Neural progenitor cell (in vitro differentiated cells): ENCODE data around the gene AXDND1. TPM values are rescaled to one million over a fixed set of nuclear protein-coding genes. Genes with fewer than 3 reads are reported as not detected.

Source experiments
- DNase-seq: peaks from one replicate; pipeline ENCODE4 v3.0.0-alpha.2; 2016; ENCODE audit warnings: low spot score
- H2AFZ ChIP-seq: fragments of 200-600 bp; sonication (generic); replicated peaks from 2 replicates; pipeline ENCODE4 v1.6.1; 2016; ENCODE audit warnings: antibody characterized with exemption
- H3F3A ChIP-seq: fragments of 200-600 bp; sonication (generic); 2 replicates; pipeline ENCODE4 v1.6.1; 2016; ENCODE audit warnings: antibody characterized with exemption, low read depth
- H3K27ac ChIP-seq: fragments of 200-600 bp; sonication (generic); 2 replicates; pipeline ENCODE4 v1.5.1; 2016; ENCODE audit warnings: mild to moderate bottlenecking
- H3K27me3 ChIP-seq: fragments of 200-600 bp; sonication (generic); 2 replicates; pipeline ENCODE4 v1.6.1; 2016; ENCODE audit warnings: mild to moderate bottlenecking, moderate library complexity
- H3K36me3 ChIP-seq: fragments of 200-600 bp; sonication (generic); 2 replicates; pipeline ENCODE4 v1.5.1; 2016
- H3K4me1 ChIP-seq: fragments of 200-600 bp; sonication (generic); 2 replicates; pipeline ENCODE4 v1.6.1; 2016; ENCODE audit warnings: mixed run types
- H3K4me2 ChIP-seq: fragments of 200-600 bp; sonication (generic); 2 replicates; pipeline ENCODE4 v1.6.1; 2016
- H3K4me3 ChIP-seq: fragments of 200-600 bp; sonication (generic); 2 replicates; pipeline ENCODE4 v1.5.1; 2016
- H3K79me2 ChIP-seq: fragments of 200-600 bp; sonication (generic); 2 replicates; pipeline ENCODE4 v1.6.1; 2016; ENCODE audit warnings: low read depth
- H3K9ac ChIP-seq: fragments of 200-600 bp; sonication (generic); 2 replicates; pipeline ENCODE4 v1.6.1; 2016
- H3K9me3 ChIP-seq: fragments of 200-600 bp; sonication (generic); 2 replicates; pipeline ENCODE4 v1.5.1; 2016; ENCODE audit warnings: low read depth
- H4K20me1 ChIP-seq: fragments of 200-600 bp; sonication (generic); 2 replicates; pipeline ENCODE4 v1.6.1; 2016; ENCODE audit warnings: low read depth
- H3K27ac Mint-ChIP-seq: 3 replicates; pipeline ENCODE4 v1.8.0; 2021; ENCODE audit warnings: mixed read lengths
- H3K27me3 Mint-ChIP-seq: 2 replicates; pipeline ENCODE4 v1.8.0; 2022; ENCODE audit warnings: low read depth, mild to moderate bottlenecking, inconsistent platforms, moderate library complexity, mixed read lengths; ENCODE audit not compliant: insufficient read depth
- H3K36me3 Mint-ChIP-seq: 3 replicates; pipeline ENCODE4 v1.8.0; 2021; ENCODE audit warnings: mixed read lengths
- H3K4me1 Mint-ChIP-seq: 3 replicates; pipeline ENCODE4 v1.8.0; 2021; ENCODE audit warnings: mixed read lengths
- H3K4me3 Mint-ChIP-seq: 3 replicates; pipeline ENCODE4 v1.8.0; 2021; ENCODE audit warnings: mild to moderate bottlenecking, moderate library complexity, mixed read lengths
- H3K9me3 Mint-ChIP-seq: 3 replicates; pipeline ENCODE4 v1.8.0; 2020; ENCODE audit warnings: mixed read lengths
- EZH2 ChIP-seq: fragments of 200-600 bp; sonication (generic); IDR thresholded peaks from 2 replicates; pipeline ENCODE4 v1.6.1; 2017; ENCODE audit warnings: antibody characterized with exemption, mild to moderate bottlenecking, moderate library complexity
- EZH2phosphoT487 ChIP-seq: fragments of 200-600 bp; sonication (generic); IDR thresholded peaks from 2 replicates; pipeline ENCODE4 v1.6.1; 2017; ENCODE audit warnings: antibody characterized with exemption
- total RNA-seq: library from RNA; depleted of rRNA; stranded (reverse); fragments of >200 nt; gene quantifications from 2 replicates; pipeline ENCODE4 v1.2.3, GENCODE V29; 2015; ENCODE audit warnings: low replicate concordance
- TF ChIP-seq, protein P1 (sequence below): fragments of 200-600 bp; sonication (generic); IDR thresholded peaks from 2 replicates; pipeline ENCODE4 v1.5.1; 2017; ENCODE audit warnings: antibody characterized with exemption, mild to moderate bottlenecking

AXDND1 gene
- total RNA-seq, 1 donor from 2014 or later = 0.30 TPM

DNA sequence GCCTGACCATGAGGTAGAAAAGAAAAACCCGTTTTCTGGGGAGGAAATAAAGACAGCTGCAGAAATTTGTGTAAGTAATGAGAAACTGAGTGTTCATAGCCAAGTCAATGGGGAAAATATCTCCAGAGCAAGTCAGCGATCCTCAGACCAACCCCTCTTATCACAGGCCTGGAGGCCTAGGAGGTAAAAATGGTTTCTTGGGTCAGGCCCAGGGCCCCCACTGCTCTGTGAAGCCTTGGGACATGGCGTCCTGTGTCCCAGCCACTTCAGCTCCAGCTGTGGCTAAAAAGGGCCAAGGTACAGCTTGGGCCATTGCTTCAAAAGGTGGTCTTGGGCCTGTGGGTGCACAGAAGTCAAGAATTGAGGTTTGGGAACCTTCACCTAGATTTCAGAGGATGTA, 108.9 kb downstream of the AXDND1 start:
- Mint-ChIP-seq H3K9me3 (peaks cover 38% of the 10 kb centered on the region), H3K27ac (no peak overlapping the region), H3K27me3 (no peaks in the 10 kb centered on the region), H3K4me3 (no peak overlapping the region), H3K4me1 (no peaks in the 10 kb centered on the region), H3K36me3 (no peaks in the 10 kb centered on the region)
- Histone ChIP-seq H3K36me3 (peaks cover 4% of the 10 kb centered on the region), H3K4me1 (no peaks in the 10 kb centered on the region), H3K4me3 (no peak overlapping the region), H4K20me1 (no peaks in the 10 kb centered on the region), H3F3A (no peaks in the 10 kb centered on the region), H3K4me2 (no peak overlapping the region), H3K27me3 (no peaks in the 10 kb centered on the region), H2AFZ (no peak overlapping the region), H3K9me3 (peaks cover 17% of the 10 kb centered on the region), H3K79me2 (no peaks in the 10 kb centered on the region), H3K9ac (no peak overlapping the region), H3K27ac (no peak overlapping the region)
- no peak for DNase-seq
- TF ChIP-seq EZH2phosphoT487 (no peak), EZH2 (no peak)
- TF ChIP-seq, protein P1, sequence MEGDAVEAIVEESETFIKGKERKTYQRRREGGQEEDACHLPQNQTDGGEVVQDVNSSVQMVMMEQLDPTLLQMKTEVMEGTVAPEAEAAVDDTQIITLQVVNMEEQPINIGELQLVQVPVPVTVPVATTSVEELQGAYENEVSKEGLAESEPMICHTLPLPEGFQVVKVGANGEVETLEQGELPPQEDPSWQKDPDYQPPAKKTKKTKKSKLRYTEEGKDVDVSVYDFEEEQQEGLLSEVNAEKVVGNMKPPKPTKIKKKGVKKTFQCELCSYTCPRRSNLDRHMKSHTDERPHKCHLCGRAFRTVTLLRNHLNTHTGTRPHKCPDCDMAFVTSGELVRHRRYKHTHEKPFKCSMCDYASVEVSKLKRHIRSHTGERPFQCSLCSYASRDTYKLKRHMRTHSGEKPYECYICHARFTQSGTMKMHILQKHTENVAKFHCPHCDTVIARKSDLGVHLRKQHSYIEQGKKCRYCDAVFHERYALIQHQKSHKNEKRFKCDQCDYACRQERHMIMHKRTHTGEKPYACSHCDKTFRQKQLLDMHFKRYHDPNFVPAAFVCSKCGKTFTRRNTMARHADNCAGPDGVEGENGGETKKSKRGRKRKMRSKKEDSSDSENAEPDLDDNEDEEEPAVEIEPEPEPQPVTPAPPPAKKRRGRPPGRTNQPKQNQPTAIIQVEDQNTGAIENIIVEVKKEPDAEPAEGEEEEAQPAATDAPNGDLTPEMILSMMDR = no peak

DNA sequence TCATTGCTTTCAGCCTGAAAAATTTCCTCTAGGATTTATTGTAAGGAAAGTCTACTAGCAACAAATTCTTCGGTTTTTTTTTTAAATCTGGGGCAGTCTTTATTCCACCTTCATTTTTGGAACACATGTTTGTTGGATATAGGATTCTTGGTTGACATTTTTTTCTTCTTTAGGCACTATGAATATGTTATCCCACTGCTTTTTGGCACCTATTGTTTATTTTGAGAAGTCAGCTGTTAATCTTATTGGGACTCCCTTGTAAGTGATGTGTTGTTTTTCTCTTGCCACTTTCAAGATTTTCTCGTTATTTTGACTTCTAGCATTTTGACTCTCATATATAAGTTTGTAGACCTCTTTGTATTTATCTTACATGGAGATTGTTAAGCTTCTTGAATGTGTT, 110.7 kb downstream of the AXDND1 start:
- Mint-ChIP-seq H3K27me3 (no peaks in the 10 kb centered on the region), H3K27ac (no peak overlapping the region), H3K9me3 (peaks cover 46% of the 10 kb centered on the region), H3K36me3 (no peaks in the 10 kb centered on the region), H3K4me3 (no peak overlapping the region), H3K4me1 (no peaks in the 10 kb centered on the region)
- Histone ChIP-seq H3K27ac (no peak overlapping the region), H3F3A (no peaks in the 10 kb centered on the region), H3K4me2 (no peak overlapping the region), H3K4me3 (no peak overlapping the region), H3K4me1 (no peaks in the 10 kb centered on the region), H3K27me3 (no peaks in the 10 kb centered on the region), H3K9ac (no peak overlapping the region), H4K20me1 (no peaks in the 10 kb centered on the region), H3K36me3 (peaks cover 4% of the 10 kb centered on the region), H2AFZ (no peak overlapping the region), H3K9me3 (peaks cover 17% of the 10 kb centered on the region), H3K79me2 (no peaks in the 10 kb centered on the region)
- TF ChIP-seq, protein P1 = no peak
- TF ChIP-seq EZH2 = no peak
- no peak for TF ChIP-seq EZH2phosphoT487
- no peak for DNase-seq

DNA sequence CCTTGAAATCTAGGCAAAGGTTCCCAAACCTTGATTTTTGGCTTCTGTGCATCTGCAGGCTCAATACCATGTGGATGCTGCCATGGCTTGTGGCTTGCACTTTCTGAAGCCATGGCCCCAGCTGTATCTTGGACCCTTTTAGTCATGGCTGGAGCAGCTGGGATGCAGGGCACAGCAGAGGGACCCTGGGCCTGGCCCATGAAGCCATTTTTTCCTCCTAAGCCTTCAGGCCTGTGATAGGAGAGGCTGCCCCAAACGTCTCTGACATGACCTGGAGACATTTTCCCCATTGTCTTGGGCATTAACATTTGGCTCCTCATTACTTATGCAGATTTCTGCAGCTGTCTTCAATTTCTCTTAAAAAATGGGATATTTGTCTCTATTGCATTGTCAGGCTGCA, 112.6 kb downstream of the AXDND1 start:
- peaks cover 17% of the 10 kb centered on the region for H3K9me3 ChIP-seq
- H3K27ac ChIP-seq = no peak overlapping the region
- no peak overlapping the region for H3K9ac ChIP-seq
- H3K4me1 Mint-ChIP-seq = no peaks in the 10 kb centered on the region
- no peaks in the 10 kb centered on the region for H4K20me1 ChIP-seq
- H3K36me3 Mint-ChIP-seq = no peaks in the 10 kb centered on the region
- no peaks in the 10 kb centered on the region for H3K4me1 ChIP-seq
- no peak overlapping the region for H3K27ac Mint-ChIP-seq
- H3F3A ChIP-seq = no peaks in the 10 kb centered on the region
- no peaks in the 10 kb centered on the region for H3K27me3 Mint-ChIP-seq
- DNase-seq = no peak
- peaks cover 4% of the 10 kb centered on the region for H3K36me3 ChIP-seq
- TF ChIP-seq EZH2phosphoT487 (no peak), EZH2 (no peak)
- TF ChIP-seq, protein P1 = no peak
- no peak overlapping the region for H3K4me3 Mint-ChIP-seq
- no peak overlapping the region for H2AFZ ChIP-seq
- H3K79me2 ChIP-seq = no peaks in the 10 kb centered on the region
- peaks cover 46% of the 10 kb centered on the region for H3K9me3 Mint-ChIP-seq
- H3K4me3 ChIP-seq = no peak overlapping the region
- no peaks in the 10 kb centered on the region for H3K27me3 ChIP-seq
- H3K4me2 ChIP-seq = no peak overlapping the region

DNA sequence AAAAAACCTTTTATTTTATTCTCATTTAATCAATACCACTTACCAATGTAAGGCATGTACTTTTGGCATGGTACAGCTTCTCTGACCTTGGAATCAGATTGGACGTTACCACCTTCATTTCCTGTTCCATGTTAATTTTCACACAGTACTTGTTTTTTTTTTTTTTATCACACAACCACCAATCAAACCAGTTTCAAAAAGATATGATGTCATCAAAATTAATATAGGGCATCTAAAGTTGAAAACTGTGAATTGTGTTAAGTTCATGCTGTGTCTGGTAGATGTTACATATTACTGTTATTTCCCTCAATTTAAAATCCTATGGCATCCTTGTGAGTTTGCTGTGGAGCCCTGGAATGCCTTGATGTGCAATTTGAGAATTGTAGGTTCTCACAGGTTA, 124.8 kb downstream of the AXDND1 start:
- H3K27ac Mint-ChIP-seq = no peak overlapping the region
- Histone ChIP-seq H3K4me1 (no peaks in the 10 kb centered on the region), H3K36me3 (no peaks in the 10 kb centered on the region), H3K9me3 (peaks cover 3% of the 10 kb centered on the region), H3K4me3 (no peak overlapping the region), H3K79me2 (no peaks in the 10 kb centered on the region), H3K4me2 (no peak overlapping the region), H4K20me1 (no peaks in the 10 kb centered on the region), H3K27me3 (no peaks in the 10 kb centered on the region), H3K27ac (no peak overlapping the region), H3K9ac (no peak overlapping the region), H2AFZ (no peak overlapping the region), H3F3A (no peaks in the 10 kb centered on the region)
- no peak overlapping the region for H3K4me3 Mint-ChIP-seq
- TF ChIP-seq EZH2phosphoT487 (no peak), EZH2 (no peak)
- TF ChIP-seq, protein P1 = no peak
- no peaks in the 10 kb centered on the region for H3K27me3 Mint-ChIP-seq
- no peaks in the 10 kb centered on the region for H3K4me1 Mint-ChIP-seq
- no peaks in the 10 kb centered on the region for H3K36me3 Mint-ChIP-seq
- DNase-seq = no peak
- H3K9me3 Mint-ChIP-seq = no peaks in the 10 kb centered on the region
